Neural progenitor cell (in vitro differentiated cells): ENCODE results near the gene TBXA2R. TPM values are rescaled to one million over a fixed set of nuclear protein-coding genes. Genes with fewer than 3 reads are reported as not detected.

Experiments used
- DNase-seq: peaks from one replicate; pipeline ENCODE4 v3.0.0-alpha.2; 2016; ENCODE audit warnings: low spot score
- H2AFZ ChIP-seq: fragments of 200-600 bp; sonication (generic); replicated peaks from 2 replicates; pipeline ENCODE4 v1.6.1; 2016; ENCODE audit warnings: antibody characterized with exemption
- H3F3A ChIP-seq: fragments of 200-600 bp; sonication (generic); 2 replicates; pipeline ENCODE4 v1.6.1; 2016; ENCODE audit warnings: antibody characterized with exemption, low read depth
- H3K27ac ChIP-seq: fragments of 200-600 bp; sonication (generic); 2 replicates; pipeline ENCODE4 v1.5.1; 2016; ENCODE audit warnings: mild to moderate bottlenecking
- H3K27me3 ChIP-seq: fragments of 200-600 bp; sonication (generic); 2 replicates; pipeline ENCODE4 v1.6.1; 2016; ENCODE audit warnings: mild to moderate bottlenecking, moderate library complexity
- H3K36me3 ChIP-seq: fragments of 200-600 bp; sonication (generic); 2 replicates; pipeline ENCODE4 v1.5.1; 2016
- H3K4me1 ChIP-seq: fragments of 200-600 bp; sonication (generic); 2 replicates; pipeline ENCODE4 v1.6.1; 2016; ENCODE audit warnings: mixed run types
- H3K4me2 ChIP-seq: fragments of 200-600 bp; sonication (generic); 2 replicates; pipeline ENCODE4 v1.6.1; 2016
- H3K4me3 ChIP-seq: fragments of 200-600 bp; sonication (generic); 2 replicates; pipeline ENCODE4 v1.5.1; 2016
- H3K79me2 ChIP-seq: fragments of 200-600 bp; sonication (generic); 2 replicates; pipeline ENCODE4 v1.6.1; 2016; ENCODE audit warnings: low read depth
- H3K9ac ChIP-seq: fragments of 200-600 bp; sonication (generic); 2 replicates; pipeline ENCODE4 v1.6.1; 2016
- H3K9me3 ChIP-seq: fragments of 200-600 bp; sonication (generic); 2 replicates; pipeline ENCODE4 v1.5.1; 2016; ENCODE audit warnings: low read depth
- H4K20me1 ChIP-seq: fragments of 200-600 bp; sonication (generic); 2 replicates; pipeline ENCODE4 v1.6.1; 2016; ENCODE audit warnings: low read depth
- H3K27ac Mint-ChIP-seq: 3 replicates; pipeline ENCODE4 v1.8.0; 2021; ENCODE audit warnings: mixed read lengths
- H3K27me3 Mint-ChIP-seq: 2 replicates; pipeline ENCODE4 v1.8.0; 2022; ENCODE audit warnings: low read depth, mild to moderate bottlenecking, inconsistent platforms, moderate library complexity, mixed read lengths; ENCODE audit not compliant: insufficient read depth
- H3K36me3 Mint-ChIP-seq: 3 replicates; pipeline ENCODE4 v1.8.0; 2021; ENCODE audit warnings: mixed read lengths
- H3K4me1 Mint-ChIP-seq: 3 replicates; pipeline ENCODE4 v1.8.0; 2021; ENCODE audit warnings: mixed read lengths
- H3K4me3 Mint-ChIP-seq: 3 replicates; pipeline ENCODE4 v1.8.0; 2021; ENCODE audit warnings: mild to moderate bottlenecking, moderate library complexity, mixed read lengths
- H3K9me3 Mint-ChIP-seq: 3 replicates; pipeline ENCODE4 v1.8.0; 2020; ENCODE audit warnings: mixed read lengths
- CTCF ChIP-seq: fragments of 200-600 bp; sonication (generic); IDR thresholded peaks from 2 replicates; pipeline ENCODE4 v1.5.1; 2017; ENCODE audit warnings: antibody characterized with exemption, mild to moderate bottlenecking
- EZH2 ChIP-seq: fragments of 200-600 bp; sonication (generic); IDR thresholded peaks from 2 replicates; pipeline ENCODE4 v1.6.1; 2017; ENCODE audit warnings: antibody characterized with exemption, mild to moderate bottlenecking, moderate library complexity
- EZH2phosphoT487 ChIP-seq: fragments of 200-600 bp; sonication (generic); IDR thresholded peaks from 2 replicates; pipeline ENCODE4 v1.6.1; 2017; ENCODE audit warnings: antibody characterized with exemption
- total RNA-seq: library from RNA; depleted of rRNA; stranded (reverse); fragments of >200 nt; gene quantifications from 2 replicates; pipeline ENCODE4 v1.2.3, GENCODE V29; 2015; ENCODE audit warnings: low replicate concordance

TBXA2R gene
- total RNA-seq, 1 donor from 2014 or later = not detected

GRCh38 chr19:3601021-3601420 is 5.7 kb downstream of the TBXA2R start:
- H3K4me1 ChIP-seq = no peaks in the 10 kb centered on the region
- H3K9me3 ChIP-seq = no peaks in the 10 kb centered on the region
- Mint-ChIP-seq H3K27me3 (peaks cover 2% of the 10 kb centered on the region), H3K27ac (no peak overlapping the region), H3K36me3 (no peaks in the 10 kb centered on the region), H3K4me1 (no peaks in the 10 kb centered on the region), H3K9me3 (no peaks in the 10 kb centered on the region), H3K4me3 (no peak overlapping the region)
- no peak for TF ChIP-seq EZH2phosphoT487
- TF ChIP-seq CTCF = no peak
- no peak for TF ChIP-seq EZH2
- no peaks in the 10 kb centered on the region for H3K79me2 ChIP-seq
- H3K4me3 ChIP-seq = no peak overlapping the region
- H3K9ac ChIP-seq = no peak overlapping the region
- peaks cover 17% of the 10 kb centered on the region for H3K27me3 ChIP-seq
- H3K36me3 ChIP-seq = no peaks in the 10 kb centered on the region
- H2AFZ ChIP-seq = no peak overlapping the region
- H3F3A ChIP-seq = no peaks in the 10 kb centered on the region
- no peak overlapping the region for H3K4me2 ChIP-seq
- no peak overlapping the region for H3K27ac ChIP-seq
- no peaks in the 10 kb centered on the region for H4K20me1 ChIP-seq
- DNase-seq = no peak

GRCh38 chr19:3599776-3600187 is 6.9 kb downstream of the TBXA2R start:
- no peak overlapping the region for H3K27ac Mint-ChIP-seq
- no peaks in the 10 kb centered on the region for H3K9me3 Mint-ChIP-seq
- H3K27me3 Mint-ChIP-seq = peaks cover 10% of the 10 kb centered on the region
- Histone ChIP-seq H3K36me3 (no peaks in the 10 kb centered on the region), H3K9ac (no peak overlapping the region), H3F3A (no peaks in the 10 kb centered on the region), H3K9me3 (no peaks in the 10 kb centered on the region), H3K79me2 (no peaks in the 10 kb centered on the region), H2AFZ (no peak overlapping the region), H3K27me3 (peaks cover 11% of the 10 kb centered on the region), H3K27ac (no peak overlapping the region), H3K4me1 (no peaks in the 10 kb centered on the region), H3K4me3 (no peak overlapping the region), H3K4me2 (no peak overlapping the region), H4K20me1 (no peaks in the 10 kb centered on the region)
- DNase-seq = peak; percentile 42
- H3K36me3 Mint-ChIP-seq = no peaks in the 10 kb centered on the region
- TF ChIP-seq EZH2phosphoT487 = no peak
- TF ChIP-seq CTCF = peak; percentile 36
- H3K4me3 Mint-ChIP-seq = no peak overlapping the region
- no peaks in the 10 kb centered on the region for H3K4me1 Mint-ChIP-seq

- no peak for DNase-seq
- H3K36me3 Mint-ChIP-seq = no peaks in the 10 kb centered on the region
- no peak overlapping the region for H3K4me3 ChIP-seq
- H3K36me3 ChIP-seq = no peaks in the 10 kb centered on the region
- H3K27me3 ChIP-seq = peaks cover 38% of the 10 kb centered on the region
- H3K27ac ChIP-seq = no peak overlapping the region
- TF ChIP-seq EZH2phosphoT487 (no peak), EZH2 (no peak), CTCF (no peak)
- H3K9me3 ChIP-seq = no peaks in the 10 kb centered on the region
- H3K27ac Mint-ChIP-seq = no peak overlapping the region
- peaks cover 8% of the 10 kb centered on the region for H3F3A ChIP-seq
- no peaks in the 10 kb centered on the region for H4K20me1 ChIP-seq
- no peak overlapping the region for H3K9ac ChIP-seq
- no peaks in the 10 kb centered on the region for H3K4me1 Mint-ChIP-seq
- no peaks in the 10 kb centered on the region for H3K79me2 ChIP-seq
- H3K27me3 Mint-ChIP-seq = peaks cover 22% of the 10 kb centered on the region
- peaks cover 5% of the 10 kb centered on the region for H3K9me3 Mint-ChIP-seq
- H3K4me3 Mint-ChIP-seq = no peak overlapping the region
- H3K4me1 ChIP-seq = no peaks in the 10 kb centered on the region
- no peak overlapping the region for H2AFZ ChIP-seq
- no peak overlapping the region for H3K4me2 ChIP-seq
These were observed 11.1 kb downstream of the TBXA2R start for GRCh38 chr19:3595521-3596061.
